Fibroblast of lung (primary cell): ENCODE data around the gene ORM2. TPM values are rescaled to one million over a fixed set of nuclear protein-coding genes. Genes with fewer than 3 reads are reported as not detected.

ENCODE experiments used
- DNase-seq, 2 donors: peaks; one replicate each; pipeline versions ENCODE4 v3.0.0 to v3.0.0-alpha.2; 2010; ENCODE audit warnings: low read depth in 2 of 2
- H2AFZ ChIP-seq: 2 replicates; pipeline ENCODE4 v1.5.1; 2012; ENCODE audit warnings: low read length, control low read depth, inconsistent platforms
- H3K27ac ChIP-seq: 2 replicates; pipeline ENCODE4 v1.5.1; 2011; ENCODE audit warnings: low read length, control low read depth; ENCODE audit not compliant: insufficient read depth
- H3K27me3 ChIP-seq: 2 replicates; pipeline ENCODE4 v1.5.1; 2011; ENCODE audit warnings: mild to moderate bottlenecking, low read length; ENCODE audit not compliant: control insufficient read depth, insufficient read depth
- H3K36me3 ChIP-seq: 2 replicates; pipeline ENCODE4 v1.5.1; 2011; ENCODE audit warnings: low read length; ENCODE audit not compliant: control insufficient read depth, insufficient read depth
- H3K4me1 ChIP-seq: 2 replicates; pipeline ENCODE4 v1.5.1; 2011; ENCODE audit warnings: low read length; ENCODE audit not compliant: control insufficient read depth, insufficient read depth; ENCODE audit errors: extremely low read depth
- H3K4me2 ChIP-seq: 2 replicates; pipeline ENCODE4 v1.5.1; 2011; ENCODE audit warnings: low read length, control low read depth; ENCODE audit not compliant: insufficient read depth; ENCODE audit errors: extremely low read depth
- H3K4me3 ChIP-seq, 4 experiments: fragments of 200-600 bp in 1 of 4; sonication (generic) in 1 of 4; replicated peaks in 1 of 4; 2 replicates each; pipeline ENCODE4 v1.5.1; 2011 to 2016; ENCODE audit warnings: low read length in 4 of 4, low read depth in 3 of 4, mild to moderate bottlenecking in 3 of 4, control low read depth in 2 of 4, inconsistent platforms in 1 of 4, mixed read lengths in 1 of 4; ENCODE audit not compliant: insufficient read depth in 1 of 4; ENCODE audit errors: control extremely low read depth in 1 of 4
- H3K79me2 ChIP-seq: 2 replicates; pipeline ENCODE4 v1.5.1; 2012; ENCODE audit warnings: mild to moderate bottlenecking, low read length, inconsistent platforms; ENCODE audit not compliant: control insufficient read depth, insufficient read depth
- H3K9ac ChIP-seq: 2 replicates; pipeline ENCODE4 v1.5.1; 2011; ENCODE audit warnings: mild to moderate bottlenecking, low read length, control low read depth; ENCODE audit not compliant: insufficient read depth
- H3K9me3 ChIP-seq: 2 replicates; pipeline ENCODE4 v1.5.1; 2012; ENCODE audit warnings: low read depth, low read length; ENCODE audit not compliant: control insufficient read depth, insufficient read depth
- H4K20me1 ChIP-seq: 2 replicates; pipeline ENCODE4 v1.5.1; 2011; ENCODE audit warnings: low read length; ENCODE audit not compliant: control insufficient read depth, insufficient read depth; ENCODE audit errors: extremely low read depth
- EZH2 ChIP-seq: IDR thresholded peaks from 2 replicates; pipeline ENCODE4 v1.5.1; 2012; ENCODE audit warnings: low read length, control low read depth, mild to moderate bottlenecking; ENCODE audit errors: missing control alignments
- polyA plus RNA-seq, 2 donors: library from polyadenylated mRNA; depleted of rRNA in 1 of 2; stranded (reverse) in 1 of 2; unstranded in 1 of 2; fragments of >200 nt; gene quantifications; 2 replicates each; pipeline ENCODE4 v1.2.1, GENCODE V29; 2011 to 2012; ENCODE audit warnings: missing spikeins in 1 of 2
- total RNA-seq: library from RNA; depleted of rRNA; stranded (reverse); fragments of >200 nt; gene quantifications from 2 replicates; pipeline ENCODE4 v1.2.1, GENCODE V29; 2014
- TF ChIP-seq, protein P1 (sequence below), 2 donors: IDR thresholded peaks in 1 of 2; conservative IDR thresholded peaks in 1 of 2; 1 replicate in 1 of 2; 2 replicates in 1 of 2; pipeline ENCODE4 v1.5.1; 2011 to 2012; ENCODE audit warnings: low read length in 2 of 2, control low read depth in 1 of 2, inconsistent platforms in 1 of 2, low read depth in 1 of 2, mild to moderate bottlenecking in 1 of 2

Gene ORM2
- total and polyA plus RNA-seq, 2 donors (not counting 1 experiment from before 2014, with no cell fraction given), result not detected

- no peak overlapping the region for H3K27ac ChIP-seq
- no peaks in the 10 kb centered on the region for H3K9me3 ChIP-seq
- H3K4me3 ChIP-seq, result no peak overlapping the region
- no peak overlapping the region for H3K4me2 ChIP-seq
- no peaks in the 10 kb centered on the region for H3K79me2 ChIP-seq
- TF ChIP-seq, protein P1, sequence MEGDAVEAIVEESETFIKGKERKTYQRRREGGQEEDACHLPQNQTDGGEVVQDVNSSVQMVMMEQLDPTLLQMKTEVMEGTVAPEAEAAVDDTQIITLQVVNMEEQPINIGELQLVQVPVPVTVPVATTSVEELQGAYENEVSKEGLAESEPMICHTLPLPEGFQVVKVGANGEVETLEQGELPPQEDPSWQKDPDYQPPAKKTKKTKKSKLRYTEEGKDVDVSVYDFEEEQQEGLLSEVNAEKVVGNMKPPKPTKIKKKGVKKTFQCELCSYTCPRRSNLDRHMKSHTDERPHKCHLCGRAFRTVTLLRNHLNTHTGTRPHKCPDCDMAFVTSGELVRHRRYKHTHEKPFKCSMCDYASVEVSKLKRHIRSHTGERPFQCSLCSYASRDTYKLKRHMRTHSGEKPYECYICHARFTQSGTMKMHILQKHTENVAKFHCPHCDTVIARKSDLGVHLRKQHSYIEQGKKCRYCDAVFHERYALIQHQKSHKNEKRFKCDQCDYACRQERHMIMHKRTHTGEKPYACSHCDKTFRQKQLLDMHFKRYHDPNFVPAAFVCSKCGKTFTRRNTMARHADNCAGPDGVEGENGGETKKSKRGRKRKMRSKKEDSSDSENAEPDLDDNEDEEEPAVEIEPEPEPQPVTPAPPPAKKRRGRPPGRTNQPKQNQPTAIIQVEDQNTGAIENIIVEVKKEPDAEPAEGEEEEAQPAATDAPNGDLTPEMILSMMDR (conservative IDR thresholded peaks at IDR 0.05 in 1 of 2, IDR thresholded peaks at IDR 0.05 in 1 of 2; ENCODE audit: low read depth in 1 of 2, low read length in 2 of 2), result no peak
- TF ChIP-seq EZH2, result no peak
- H3K36me3 ChIP-seq, result peaks cover 3% of the 10 kb centered on the region
- H4K20me1 ChIP-seq, result no peaks in the 10 kb centered on the region
- no peak for DNase-seq
- H3K27me3 ChIP-seq, result no peaks in the 10 kb centered on the region
- no peak overlapping the region for H2AFZ ChIP-seq
- no peak overlapping the region for H3K9ac ChIP-seq
- peaks cover 14% of the 10 kb centered on the region for H3K4me1 ChIP-seq
Measured at GRCh38 chr9:114289106-114289505, 40.6 kb upstream of the ORM2 start.

- no peak for TF ChIP-seq EZH2
- TF ChIP-seq, protein P1 (conservative IDR thresholded peaks at IDR 0.05 in 1 of 2, IDR thresholded peaks at IDR 0.05 in 1 of 2; ENCODE audit: low read depth in 1 of 2, low read length in 2 of 2), result no peak
- H3K4me2 ChIP-seq, result no peak overlapping the region
- no peaks in the 10 kb centered on the region for H3K27me3 ChIP-seq
- H2AFZ ChIP-seq, result no peak overlapping the region
- H3K79me2 ChIP-seq, result no peaks in the 10 kb centered on the region
- no peaks in the 10 kb centered on the region for H3K9me3 ChIP-seq
- no peak overlapping the region for H3K9ac ChIP-seq
- H3K4me3 ChIP-seq, result no peak overlapping the region
- H3K4me1 ChIP-seq, result peaks cover 13% of the 10 kb centered on the region
- H3K36me3 ChIP-seq, result peaks cover 3% of the 10 kb centered on the region
- H3K27ac ChIP-seq, result no peak overlapping the region
- DNase-seq, result no peak
- no peaks in the 10 kb centered on the region for H4K20me1 ChIP-seq
Measured at GRCh38 chr9:114289571-114290481, 39.8 kb upstream of the ORM2 start.

- TF ChIP-seq, protein P1 (conservative IDR thresholded peaks at IDR 0.05 in 1 of 2, IDR thresholded peaks at IDR 0.05 in 1 of 2; ENCODE audit: low read depth in 1 of 2, low read length in 2 of 2), result no peak
- no peak for TF ChIP-seq EZH2
- no peak overlapping the region for H2AFZ ChIP-seq
- H3K4me3 ChIP-seq, result no peak overlapping the region
Measured at GRCh38 chr9:114290561-114290986, 39.1 kb upstream of the ORM2 start.

More at GRCh38 chr9:114290561-114290986, 39.1 kb upstream of the ORM2 start:
- Histone ChIP-seq H3K79me2 (no peaks in the 10 kb centered on the region), H3K9ac (no peak overlapping the region), H3K27ac (no peak overlapping the region), H3K9me3 (no peaks in the 10 kb centered on the region), H4K20me1 (no peaks in the 10 kb centered on the region), H3K4me2 (no peak overlapping the region), H3K36me3 (peaks cover 3% of the 10 kb centered on the region), H3K27me3 (no peaks in the 10 kb centered on the region), H3K4me1 (peaks cover 8% of the 10 kb centered on the region)
- no peak for DNase-seq
